ENCODE data around the gene SPATA32. TPM values are rescaled to one million over a fixed set of nuclear protein-coding genes. Genes with fewer than 3 reads are reported as not detected.

The SPATA32 gene
- total RNA-seq, 1 experiment from 2014 or later = not detected

- DNase-seq (ENCODE audit: low spot score) = peak; percentile 1
- in situ Hi-C loops (cut with HindIII; ENCODE audit: low sequenced_read_pairs) = no loop called here
Observed at GRCh38 chr17:45223539-45224528, 38.1 kb downstream of the SPATA32 start.

- in situ Hi-C loops (cut with HindIII; ENCODE audit: low sequenced_read_pairs) = no loop called here
- peak; percentile 49 for DNase-seq (ENCODE audit: low spot score)
Observed at GRCh38 chr17:45222996-45223538, 38.8 kb downstream of the SPATA32 start.

GRCh38 chr17:45222289-45222995 is 39.5 kb downstream of the SPATA32 start:
- in situ Hi-C loops (cut with HindIII; ENCODE audit: low sequenced_read_pairs) = no loop called here
- DNase-seq (ENCODE audit: low spot score) = no peak

GRCh38 chr17:45222014-45222288 is 39.9 kb downstream of the SPATA32 start:
- DNase-seq (ENCODE audit: low spot score) = no peak
- in situ Hi-C loops (cut with HindIII; ENCODE audit: low sequenced_read_pairs) = no loop called here

GRCh38 chr17:45221081-45222013 is 40.5 kb downstream of the SPATA32 start, which contains the start of gene FMNL1:
Gene FMNL1 (plus strand): TSS chr17:45221885. CDS start chr17:45222125, 240 bp downstream.
- in situ Hi-C loops (cut with HindIII; ENCODE audit: low sequenced_read_pairs) = no loop called here
- DNase-seq (ENCODE audit: low spot score) = peak; percentile 45

GRCh38 chr17:45220079-45220478 is 41.8 kb downstream of the SPATA32 start:
- in situ Hi-C loops (cut with HindIII; ENCODE audit: low sequenced_read_pairs) = no loop called here
- DNase-seq (ENCODE audit: low spot score) = no peak

GRCh38 chr17:45218895-45219661 is 42.8 kb downstream of the SPATA32 start:
- peak; percentile 91 for DNase-seq (ENCODE audit: low spot score)
- in situ Hi-C loops (cut with HindIII; ENCODE audit: low sequenced_read_pairs) = no loop called here

Other genes starting within 250 kb of the SPATA32 start
- 73.9 and 80.9 TPM in 2 replicates for gene DCAKD, start 210.5 kb downstream of the SPATA32 start, total RNA-seq (2014; rRNA removed; shearing (Covaris generic))
- gene NMT1, start 200.8 kb downstream of the SPATA32 start, total RNA-seq (2014; rRNA removed; shearing (Covaris generic)) = 117 and 153 TPM in 2 replicates
- 29.2 and 86.2 TPM in 2 replicates for gene PLCD3, start 129.6 kb downstream of the SPATA32 start, total RNA-seq (2014; rRNA removed; shearing (Covaris generic))
- 0.49 and 6.1 TPM in 2 replicates for gene ACBD4, start 126.4 kb downstream of the SPATA32 start, total RNA-seq (2014; rRNA removed; shearing (Covaris generic))
- 24.1 and 26.3 TPM in 2 replicates for gene HEXIM1, start 113.6 kb downstream of the SPATA32 start, total RNA-seq (2014; rRNA removed; shearing (Covaris generic))
- 16.6 and 18.8 TPM in 2 replicates for gene HEXIM2, start 100.2 kb downstream of the SPATA32 start, total RNA-seq (2014; rRNA removed; shearing (Covaris generic))
- gene FMNL1, start 40.2 kb downstream of the SPATA32 start, total RNA-seq (2014; rRNA removed; shearing (Covaris generic)) = 6.1 and 17.9 TPM in 2 replicates
- 17.5 and 17.8 TPM in 2 replicates for gene MAP3K14, start 54.9 kb upstream of the SPATA32 start, total RNA-seq (2014; rRNA removed; shearing (Covaris generic))
- 20.9 and 24.9 TPM in 2 replicates for gene ARHGAP27, start 170.8 kb upstream of the SPATA32 start, total RNA-seq (2014; rRNA removed; shearing (Covaris generic))
- gene PLEKHM1, start 228.6 kb upstream of the SPATA32 start, total RNA-seq (2014; rRNA removed; shearing (Covaris generic)) = 5.6 and 8.7 TPM in 2 replicates